GM21515 (cell line): ENCODE results near the gene FITM2.

Experiments
- ATAC-seq: cut with Tn5 transposase; IDR thresholded peaks from one replicate; pipeline ENCODE4 v1.9.1; 2021; ENCODE audit not compliant: unreplicated experiment

Gene FITM2

GRCh38 chr20:44284032-44284431 lies 27.0 kb downstream of the FITM2 start:
- ATAC-seq: no peak

GRCh38 chr20:44282192-44282591 lies 28.8 kb downstream of the FITM2 start:
- no peak for ATAC-seq

- no peak for ATAC-seq
These were observed 30.6 kb downstream of the FITM2 start for GRCh38 chr20:44280387-44280786.

- no peak for ATAC-seq
These were observed 31.8 kb downstream of the FITM2 start for GRCh38 chr20:44279228-44279627.

- ATAC-seq: no peak
These were observed 36.5 kb downstream of the FITM2 start for GRCh38 chr20:44274303-44275017.

GRCh38 chr20:44273231-44274215 lies 37.5 kb downstream of the FITM2 start:
- no peak for ATAC-seq

- no peak for ATAC-seq
These were observed 38.9 kb downstream of the FITM2 start for GRCh38 chr20:44271915-44272663.

GRCh38 chr20:44268802-44269201 lies 42.2 kb downstream of the FITM2 start:
- no peak for ATAC-seq

- ATAC-seq: no peak
These were observed 46.7 kb downstream of the FITM2 start for GRCh38 chr20:44264287-44264686.

- no peak for ATAC-seq
These were observed 52.6 kb downstream of the FITM2 start for GRCh38 chr20:44258226-44258890.

GRCh38 chr20:44256961-44257360 lies 54.0 kb downstream of the FITM2 start:
- no peak for ATAC-seq

- no peak for ATAC-seq
These were observed 55.1 kb downstream of the FITM2 start for GRCh38 chr20:44255942-44256341.

GRCh38 chr20:44254073-44254472 lies 56.9 kb downstream of the FITM2 start:
- no peak for ATAC-seq

- ATAC-seq: no peak
These were observed 57.5 kb downstream of the FITM2 start for GRCh38 chr20:44253528-44253927.
